ENCODE data around the gene MRPS5.

- TF ChIP-seq, protein P1, sequence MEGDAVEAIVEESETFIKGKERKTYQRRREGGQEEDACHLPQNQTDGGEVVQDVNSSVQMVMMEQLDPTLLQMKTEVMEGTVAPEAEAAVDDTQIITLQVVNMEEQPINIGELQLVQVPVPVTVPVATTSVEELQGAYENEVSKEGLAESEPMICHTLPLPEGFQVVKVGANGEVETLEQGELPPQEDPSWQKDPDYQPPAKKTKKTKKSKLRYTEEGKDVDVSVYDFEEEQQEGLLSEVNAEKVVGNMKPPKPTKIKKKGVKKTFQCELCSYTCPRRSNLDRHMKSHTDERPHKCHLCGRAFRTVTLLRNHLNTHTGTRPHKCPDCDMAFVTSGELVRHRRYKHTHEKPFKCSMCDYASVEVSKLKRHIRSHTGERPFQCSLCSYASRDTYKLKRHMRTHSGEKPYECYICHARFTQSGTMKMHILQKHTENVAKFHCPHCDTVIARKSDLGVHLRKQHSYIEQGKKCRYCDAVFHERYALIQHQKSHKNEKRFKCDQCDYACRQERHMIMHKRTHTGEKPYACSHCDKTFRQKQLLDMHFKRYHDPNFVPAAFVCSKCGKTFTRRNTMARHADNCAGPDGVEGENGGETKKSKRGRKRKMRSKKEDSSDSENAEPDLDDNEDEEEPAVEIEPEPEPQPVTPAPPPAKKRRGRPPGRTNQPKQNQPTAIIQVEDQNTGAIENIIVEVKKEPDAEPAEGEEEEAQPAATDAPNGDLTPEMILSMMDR (IDR thresholded peaks at IDR 0.05): no peak
- no peak for TF ChIP-seq EZH2 (IDR thresholded peaks at IDR 0.05; ENCODE audit: borderline replicate concordance, insufficient read depth, low read depth, low read length, poor library complexity, severe bottlenecking)
These were observed 43.9 kb upstream of the MRPS5 start, which contains the start of gene ZNF2 for GRCh38 chr2:95165371-95166064.

All from B cell (primary cell).